ENCODE results near the gene ELL3.
"Not testable (repeated sequence)": the region's sequence is repeated elsewhere in the genome, so short reads cannot be mapped to it uniquely, and the experiment has no call there.

ELL3 gene

GRCh38 chr15:43763819-43764446 is 12.8 kb downstream of the ELL3 start:
- TF ChIP-seq CTCF (conservative IDR thresholded peaks at IDR 0.05), result no peak
- H3K27ac ChIP-seq, result no peak overlapping the region

- no peak for TF ChIP-seq CTCF (conservative IDR thresholded peaks at IDR 0.05)
- no peak overlapping the region for H3K27ac ChIP-seq
These were observed 13.9 kb downstream of the ELL3 start for GRCh38 chr15:43762824-43763223.

GRCh38 chr15:43751885-43752284 is 24.9 kb downstream of the ELL3 start:
- H3K27ac ChIP-seq, result no peak overlapping the region
- TF ChIP-seq CTCF (conservative IDR thresholded peaks at IDR 0.05), result no peak

- H3K27ac ChIP-seq, result no peak overlapping the region
- no peak for TF ChIP-seq CTCF (conservative IDR thresholded peaks at IDR 0.05)
These were observed 26.9 kb downstream of the ELL3 start for GRCh38 chr15:43749690-43750345.

GRCh38 chr15:43748376-43748775 is 28.4 kb downstream of the ELL3 start:
- no peak overlapping the region for H3K27ac ChIP-seq

GRCh38 chr15:43746903-43747309 is 29.9 kb downstream of the ELL3 start:
- peak overlapping the region; percentile 84 for H3K27ac ChIP-seq

More at GRCh38 chr15:43748376-43748775, 28.4 kb downstream of the ELL3 start:
- TF ChIP-seq CTCF (conservative IDR thresholded peaks at IDR 0.05), result no peak

GRCh38 chr15:43746245-43746902 is 30.4 kb downstream of the ELL3 start, which contains the start of gene PDIA3:
Gene PDIA3 (plus strand): TSS chr15:43746438. CDS start chr15:43746540, 102 bp downstream.
- H3K27ac ChIP-seq, result peak within 1 kb of the TSS; percentile 84

- no peak overlapping the region for H3K27ac ChIP-seq
- no peak for TF ChIP-seq CTCF (conservative IDR thresholded peaks at IDR 0.05)
These were observed 41.4 kb downstream of the ELL3 start for GRCh38 chr15:43735416-43735815.

GRCh38 chr15:43728053-43728725 is 48.6 kb downstream of the ELL3 start:
- H3K27ac ChIP-seq, result not testable (repeated sequence)

GRCh38 chr15:43726306-43726705 is 50.5 kb downstream of the ELL3 start:
- H3K27ac ChIP-seq, result not testable (repeated sequence)

Measured in VCaP (cell line).